Measurements from ENCODE around the gene COMT.
A peak's percentile ranks its signal among the peaks of the same experiment; 100 is the strongest.

DNA sequence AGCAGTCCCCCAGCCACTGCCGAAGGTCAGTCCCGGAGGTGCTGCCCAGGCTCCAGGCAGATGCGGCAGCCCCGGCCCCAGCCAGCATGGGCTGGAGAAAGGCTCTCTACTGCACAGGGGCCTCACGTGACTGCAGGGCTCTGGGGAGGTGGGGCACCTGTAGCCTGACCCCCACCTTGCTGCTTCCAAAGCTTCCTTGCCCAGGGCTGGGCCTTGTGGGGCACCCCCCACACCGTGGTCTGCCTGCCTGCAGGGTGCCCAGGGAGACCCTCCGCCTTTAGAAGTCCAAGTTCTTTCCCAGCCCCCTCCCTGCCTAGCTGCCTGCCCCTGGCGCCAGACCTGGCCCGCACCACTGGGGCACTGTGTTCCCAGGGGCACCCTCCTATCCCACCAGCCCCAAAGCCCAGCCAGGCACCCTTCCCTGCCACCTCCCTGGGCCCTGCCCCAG lies 28.5 kb downstream of the COMT start:
- no peak for TF ChIP-seq TEAD2 (tag; IDR thresholded peaks at IDR 0.05)
- TF ChIP-seq, protein P1, sequence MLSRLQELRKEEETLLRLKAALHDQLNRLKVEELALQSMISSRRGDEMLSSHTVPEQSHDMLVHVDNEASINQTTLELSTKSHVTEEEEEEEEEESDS (CRISPR knock-in tag; IDR thresholded peaks at IDR 0.05), result no peak
- TF ChIP-seq, protein P2, sequence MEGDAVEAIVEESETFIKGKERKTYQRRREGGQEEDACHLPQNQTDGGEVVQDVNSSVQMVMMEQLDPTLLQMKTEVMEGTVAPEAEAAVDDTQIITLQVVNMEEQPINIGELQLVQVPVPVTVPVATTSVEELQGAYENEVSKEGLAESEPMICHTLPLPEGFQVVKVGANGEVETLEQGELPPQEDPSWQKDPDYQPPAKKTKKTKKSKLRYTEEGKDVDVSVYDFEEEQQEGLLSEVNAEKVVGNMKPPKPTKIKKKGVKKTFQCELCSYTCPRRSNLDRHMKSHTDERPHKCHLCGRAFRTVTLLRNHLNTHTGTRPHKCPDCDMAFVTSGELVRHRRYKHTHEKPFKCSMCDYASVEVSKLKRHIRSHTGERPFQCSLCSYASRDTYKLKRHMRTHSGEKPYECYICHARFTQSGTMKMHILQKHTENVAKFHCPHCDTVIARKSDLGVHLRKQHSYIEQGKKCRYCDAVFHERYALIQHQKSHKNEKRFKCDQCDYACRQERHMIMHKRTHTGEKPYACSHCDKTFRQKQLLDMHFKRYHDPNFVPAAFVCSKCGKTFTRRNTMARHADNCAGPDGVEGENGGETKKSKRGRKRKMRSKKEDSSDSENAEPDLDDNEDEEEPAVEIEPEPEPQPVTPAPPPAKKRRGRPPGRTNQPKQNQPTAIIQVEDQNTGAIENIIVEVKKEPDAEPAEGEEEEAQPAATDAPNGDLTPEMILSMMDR (IDR thresholded peaks at IDR 0.05 in 2 of 3, conservative IDR thresholded peaks at IDR 0.05 in 1 of 3; ENCODE audit: insufficient read depth in 2 of 3, low read depth in 1 of 3, low read length in 3 of 3), result no peak
- TF ChIP-seq ELF4 (CRISPR knock-in tag; IDR thresholded peaks at IDR 0.05), result no peak
- 0 out of 2 replicates have a peak, but pooled peaks have one; percentile 42 for TF ChIP-seq ZNF717 (CRISPR knock-in tag; IDR thresholded peaks at IDR 0.05)
- TF ChIP-seq BRCA1 (IDR thresholded peaks at IDR 0.05), result no peak
- no peak for TF ChIP-seq BRCA1 (CRISPR knock-in tag; IDR thresholded peaks at IDR 0.05)
